22Rv1 (cell line): ENCODE results near the gene C2orf76.

Experiments
- ZFX ChIP-seq: fragments of 450-650 bp; IDR thresholded peaks from 2 replicates; pipeline ENCODE4 v1.6.1; 2017; ENCODE audit warnings: antibody characterized with exemption, borderline replicate concordance
- TF ChIP-seq, protein P1 (sequence below): fragments of 450-650 bp; IDR thresholded peaks from 2 replicates; pipeline ENCODE4 v1.5.1; 2017; ENCODE audit warnings: mild to moderate bottlenecking

DNA sequence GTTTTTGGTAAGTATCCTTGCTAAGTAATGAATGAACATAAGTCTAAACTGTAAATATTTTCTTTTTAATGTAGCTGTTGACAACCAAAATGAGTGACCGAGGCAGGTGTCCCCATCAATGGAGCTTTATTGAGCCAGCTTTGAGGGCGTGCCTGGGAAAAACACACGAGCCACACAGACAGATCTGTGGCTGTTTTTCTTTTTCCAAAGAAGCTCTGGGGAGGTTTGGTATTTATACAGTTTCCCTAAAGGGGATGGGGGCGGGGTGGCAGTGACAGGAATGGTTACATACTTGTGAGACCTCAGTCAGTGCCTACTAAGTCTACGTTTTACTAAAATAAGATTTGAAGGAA, 11.3 kb upstream of the C2orf76 start:
- TF ChIP-seq, protein P1, sequence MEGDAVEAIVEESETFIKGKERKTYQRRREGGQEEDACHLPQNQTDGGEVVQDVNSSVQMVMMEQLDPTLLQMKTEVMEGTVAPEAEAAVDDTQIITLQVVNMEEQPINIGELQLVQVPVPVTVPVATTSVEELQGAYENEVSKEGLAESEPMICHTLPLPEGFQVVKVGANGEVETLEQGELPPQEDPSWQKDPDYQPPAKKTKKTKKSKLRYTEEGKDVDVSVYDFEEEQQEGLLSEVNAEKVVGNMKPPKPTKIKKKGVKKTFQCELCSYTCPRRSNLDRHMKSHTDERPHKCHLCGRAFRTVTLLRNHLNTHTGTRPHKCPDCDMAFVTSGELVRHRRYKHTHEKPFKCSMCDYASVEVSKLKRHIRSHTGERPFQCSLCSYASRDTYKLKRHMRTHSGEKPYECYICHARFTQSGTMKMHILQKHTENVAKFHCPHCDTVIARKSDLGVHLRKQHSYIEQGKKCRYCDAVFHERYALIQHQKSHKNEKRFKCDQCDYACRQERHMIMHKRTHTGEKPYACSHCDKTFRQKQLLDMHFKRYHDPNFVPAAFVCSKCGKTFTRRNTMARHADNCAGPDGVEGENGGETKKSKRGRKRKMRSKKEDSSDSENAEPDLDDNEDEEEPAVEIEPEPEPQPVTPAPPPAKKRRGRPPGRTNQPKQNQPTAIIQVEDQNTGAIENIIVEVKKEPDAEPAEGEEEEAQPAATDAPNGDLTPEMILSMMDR = no peak
- no peak for TF ChIP-seq ZFX
